GM12878 (cell line): ENCODE data around the gene RBM44. TPM values are rescaled to one million over a fixed set of nuclear protein-coding genes. Genes with fewer than 3 reads are reported as not detected.
"Not testable (repeated sequence)": the region's sequence is repeated elsewhere in the genome, so short reads cannot be mapped to it uniquely, and the experiment has no call there.

Experiments
- ATAC-seq: fragments of 200-7000 bp; cut with Tn5 transposase; 3 replicates; pipeline ENCODE4 v1.9.1; 2020; ENCODE audit warnings: mild to moderate bottlenecking, moderate library complexity
- BruUV-seq: library from RNA; stranded (reverse); fragments of 400-500 nt; replicated peaks from 2 replicates; lab custom pipeline; 2021; lab: Mats Ljungman, UMichigan
- CTCF ChIA-PET: fragments of 300-600 bp; sonication (Branson Sonifier 250); formaldehyde crosslinking; extraction: SDS; loops from one replicate; lab custom pipeline; 2021; ENCODE audit warnings: inconsistent platforms; lab: Yijun Ruan, JAX
- POLR2A ChIA-PET: fragments of 350-600 bp; formaldehyde crosslinking; extraction: SDS; loops from one replicate; lab custom pipeline; 2021; ENCODE audit warnings: inconsistent platforms; lab: Charles Lee
- RAD21 ChIA-PET: fragments of 300-600 bp; sonication (Branson Sonifier 250); formaldehyde crosslinking; loops from one replicate; lab custom pipeline; 2023; ENCODE audit warnings: antibody characterized with exemption; ENCODE audit not compliant: unreplicated experiment; lab: Charles Lee
- SMC1A ChIA-PET: fragments of 300-600 bp; sonication (Branson Sonifier 250); formaldehyde crosslinking; loops from one replicate; lab custom pipeline; 2023; ENCODE audit not compliant: unreplicated experiment, uncharacterized antibody; lab: Charles Lee
- DNase-seq: peaks from one replicate; pipeline ENCODE4 v3.0.0-alpha.2; 2011; ENCODE audit warnings: low read depth, low spot score
- FAIRE-seq: peaks from 3 replicates; lab custom pipeline; 2011; peaks lifted over from hg19 to GRCh38; lab: Jason Lieb, UNC
- H2AFZ ChIP-seq: 2 replicates; pipeline ENCODE4 v1.6.0; 2011; ENCODE audit warnings: low read depth, low read length, control low read depth; ENCODE audit not compliant: control insufficient read depth
- H3K27ac ChIP-seq: 2 replicates; pipeline ENCODE4 v1.5.1; 2011; ENCODE audit warnings: control low read depth; ENCODE audit not compliant: control insufficient read depth, insufficient read depth
- H3K27me3 ChIP-seq, 2 experiments: replicated peaks in 1 of 2; 2 replicates each; pipeline versions ENCODE4 v1.6.0 to v1.6.1; 2011; ENCODE audit warnings: low read length in 1 of 2; ENCODE audit not compliant: control insufficient read depth in 2 of 2, insufficient read depth in 2 of 2
- H3K36me3 ChIP-seq, 2 experiments: 2 replicates each; pipeline ENCODE4 v1.5.1; 2011; ENCODE audit warnings: low read length in 1 of 2; ENCODE audit not compliant: control insufficient read depth in 2 of 2, insufficient read depth in 2 of 2
- H3K4me1 ChIP-seq: 2 replicates; pipeline ENCODE4 v1.6.1; 2011; ENCODE audit warnings: mild to moderate bottlenecking, low read length, moderate library complexity, mixed read lengths; ENCODE audit not compliant: control insufficient read depth, insufficient read depth
- H3K4me2 ChIP-seq: 2 replicates; pipeline ENCODE4 v1.6.0; 2011; ENCODE audit warnings: control low read depth; ENCODE audit not compliant: control insufficient read depth, insufficient read depth
- H3K4me3 ChIP-seq: fragments of 200-600 bp; sonication (generic); 2 replicates; pipeline ENCODE4 v1.5.1; 2016
- H3K79me2 ChIP-seq: 2 replicates; pipeline ENCODE4 v1.6.0; 2011; ENCODE audit warnings: low read length; ENCODE audit not compliant: control insufficient read depth, insufficient read depth
- H3K9ac ChIP-seq: 2 replicates; pipeline ENCODE4 v1.8.0; 2011; ENCODE audit warnings: low read length, control low read depth, mixed read lengths; ENCODE audit not compliant: control insufficient read depth, insufficient read depth
- H3K9me3 ChIP-seq: replicated peaks from 3 replicates; pipeline ENCODE4 v1.5.1; 2011; ENCODE audit warnings: mild to moderate bottlenecking, low read length; ENCODE audit not compliant: control insufficient read depth, insufficient read depth
- H4K20me1 ChIP-seq: 2 replicates; pipeline ENCODE4 v1.6.0; 2011; ENCODE audit not compliant: control insufficient read depth, insufficient read depth
- ETV6 ChIP-seq, 2 experiments: fragments of 450-650 bp in 1 of 2; IDR thresholded peaks in 1 of 2; conservative IDR thresholded peaks in 1 of 2; 2 replicates each; pipeline ENCODE4 v1.6.1; 2014; ENCODE audit warnings: antibody characterized with exemption in 1 of 2, borderline replicate concordance in 1 of 2, low read depth in 1 of 2, mild to moderate bottlenecking in 1 of 2, moderate library complexity in 1 of 2
- IKZF1 ChIP-seq: fragments of 450-650 bp; conservative IDR thresholded peaks from 2 replicates; pipeline ENCODE4 v1.6.1; 2017; ENCODE audit warnings: antibody characterized with exemption, mild to moderate bottlenecking
- IKZF2 ChIP-seq, 2 experiments: fragments of 450-650 bp; IDR thresholded peaks; 2 replicates each; pipeline ENCODE4 v1.6.1; 2017; ENCODE audit warnings: mild to moderate bottlenecking in 2 of 2, moderate library complexity in 2 of 2
- KAT2A ChIP-seq: conservative IDR thresholded peaks from 2 replicates; pipeline ENCODE4 v1.6.1; 2011; ENCODE audit warnings: low read depth, low read length; ENCODE audit not compliant: control insufficient read depth
- NBN ChIP-seq: fragments of 450-650 bp; IDR thresholded peaks from 2 replicates; pipeline ENCODE4 v1.6.1; 2016
- RB1 ChIP-seq: fragments of 450-650 bp; formaldehyde crosslinking; IDR thresholded peaks from 2 replicates; pipeline ENCODE4 v1.6.1; 2017; ENCODE audit warnings: mild to moderate bottlenecking, borderline replicate concordance
- RUNX3 ChIP-seq: IDR thresholded peaks from 2 replicates; pipeline ENCODE4 v1.6.1; 2012; ENCODE audit warnings: low read length, inconsistent platforms
- SMAD1 ChIP-seq: fragments of 450-650 bp; IDR thresholded peaks from 2 replicates; pipeline ENCODE4 v1.6.1; 2018; ENCODE audit warnings: mild to moderate bottlenecking, low read depth; ENCODE audit not compliant: partially characterized antibody
- WGBS: methylation state at CpG from one replicate; pipeline ENCODE4 v1.1.6; 2016; ENCODE audit warnings: low lambda C conversion rate; ENCODE audit not compliant: insufficient replicate concordance, insufficient coverage; ENCODE audit errors: missing lambda C conversion rate; 5-methylcytosine and 5-hydroxymethylcytosine counted together
- in situ Hi-C: fragments of 300-500 bp; cut with MboI; formaldehyde crosslinking; loops from 9 replicates; pipeline ENCODE4 v1.14.3; 2018; ENCODE audit warnings: mixed read lengths
- intact Hi-C: fragments of 100-400 bp; cut with micrococcal nuclease; formaldehyde crosslinking; loops from one replicate; pipeline ENCODE4 v1.14.2; 2022; ENCODE audit not compliant: unreplicated experiment
- polyA plus RNA-seq, 11 experiments: library from polyadenylated mRNA; depleted of rRNA in 4 of 11; unstranded in 6 of 11; stranded (reverse) in 5 of 11; fragments of >200 nt; fragmentation: Nextera tagmentation in 4 of 11; fragmentation: Illumina TruSeq in 1 of 11; extraction: Ambion mirVana in 4 of 11; extraction: Trizol in 1 of 11; gene quantifications; 1 replicate in 1 of 11; 2 replicates in 10 of 11; pipeline versions ENCODE4 v1.2.1 to v1.2.3, GENCODE V29; 2011 to 2016; ENCODE audit warnings: inconsistent platforms in 2 of 11, missing spikeins in 2 of 11, low read depth in 1 of 11
- total RNA-seq, 4 experiments: library from RNA; depleted of rRNA in 3 of 4; stranded (reverse); fragments of >200 nt in 3 of 4; fragmentation: Illumina TruSeq in 1 of 4; extraction: Trizol in 1 of 4; gene quantifications; 2 replicates each; pipeline versions ENCODE4 v1.2.1 to v1.2.3, GENCODE V29; 2013 to 2021
- TF ChIP-seq, protein P1 (sequence below): IDR thresholded peaks from 2 replicates; pipeline ENCODE4 v1.6.1; 2012; ENCODE audit warnings: mild to moderate bottlenecking, low read depth, low read length

The RBM44 gene
- total and polyA plus RNA-seq, 10 of the 15 experiments (the other 5 are each of a cell fraction or from before 2014, with no cell fraction given), result 0.14 to 1.4 (median 0.62) TPM; not detected in 1

DNA sequence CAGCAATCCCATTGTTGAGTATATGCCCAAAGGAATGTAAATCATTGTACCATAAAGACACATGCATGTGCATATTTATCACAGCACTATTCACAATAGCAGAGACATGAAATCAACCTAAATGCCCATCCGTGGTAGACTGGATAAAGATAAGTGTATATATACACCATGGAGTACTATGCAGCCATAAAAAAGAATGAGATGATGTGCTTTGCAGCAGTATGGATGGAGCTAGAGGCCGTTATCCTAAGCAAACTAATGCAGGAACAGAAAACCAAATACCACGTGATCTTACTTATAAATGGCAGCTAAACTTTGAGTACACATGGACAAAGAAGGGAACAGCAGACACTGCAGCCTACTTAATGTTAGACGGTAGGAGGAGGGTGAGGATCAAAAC is 42.5 kb downstream of the RBM44 start:
- intact Hi-C loops, result no loop called here
- no peaks in the 10 kb centered on the region for H3K4me1 ChIP-seq
- SMC1A ChIA-PET, result no interaction called here
- DNase-seq (no peak), ATAC-seq (no peak), FAIRE-seq (no peak)
- no peaks in the 10 kb centered on the region for H3K27me3 ChIP-seq
- WGBS, result 57% methylated on average over 4 of the region's 4 CpGs
- no peak overlapping the region for H3K4me2 ChIP-seq
- RAD21 ChIA-PET, result no interaction called here
- H3K9me3 ChIP-seq, result no peaks in the 10 kb centered on the region; the same call in 2 of the 3 replicates
- no peaks in the 10 kb centered on the region for H3K79me2 ChIP-seq
- in situ Hi-C loops, result no loop called here
- H4K20me1 ChIP-seq, result no peaks in the 10 kb centered on the region
- no peak overlapping the region for H3K4me3 ChIP-seq
- BruUV-seq, result no TSS peak
- no peak overlapping the region for H3K27ac ChIP-seq
- H3K36me3 ChIP-seq, result no peaks in the 10 kb centered on the region
- CTCF ChIA-PET, result interaction anchor here (0.6 kb wide), 1 partner anchor 235 kb away, joined by 3 read pairs; no protein-coding TSS in a partner anchor
- TF ChIP-seq, protein P1, sequence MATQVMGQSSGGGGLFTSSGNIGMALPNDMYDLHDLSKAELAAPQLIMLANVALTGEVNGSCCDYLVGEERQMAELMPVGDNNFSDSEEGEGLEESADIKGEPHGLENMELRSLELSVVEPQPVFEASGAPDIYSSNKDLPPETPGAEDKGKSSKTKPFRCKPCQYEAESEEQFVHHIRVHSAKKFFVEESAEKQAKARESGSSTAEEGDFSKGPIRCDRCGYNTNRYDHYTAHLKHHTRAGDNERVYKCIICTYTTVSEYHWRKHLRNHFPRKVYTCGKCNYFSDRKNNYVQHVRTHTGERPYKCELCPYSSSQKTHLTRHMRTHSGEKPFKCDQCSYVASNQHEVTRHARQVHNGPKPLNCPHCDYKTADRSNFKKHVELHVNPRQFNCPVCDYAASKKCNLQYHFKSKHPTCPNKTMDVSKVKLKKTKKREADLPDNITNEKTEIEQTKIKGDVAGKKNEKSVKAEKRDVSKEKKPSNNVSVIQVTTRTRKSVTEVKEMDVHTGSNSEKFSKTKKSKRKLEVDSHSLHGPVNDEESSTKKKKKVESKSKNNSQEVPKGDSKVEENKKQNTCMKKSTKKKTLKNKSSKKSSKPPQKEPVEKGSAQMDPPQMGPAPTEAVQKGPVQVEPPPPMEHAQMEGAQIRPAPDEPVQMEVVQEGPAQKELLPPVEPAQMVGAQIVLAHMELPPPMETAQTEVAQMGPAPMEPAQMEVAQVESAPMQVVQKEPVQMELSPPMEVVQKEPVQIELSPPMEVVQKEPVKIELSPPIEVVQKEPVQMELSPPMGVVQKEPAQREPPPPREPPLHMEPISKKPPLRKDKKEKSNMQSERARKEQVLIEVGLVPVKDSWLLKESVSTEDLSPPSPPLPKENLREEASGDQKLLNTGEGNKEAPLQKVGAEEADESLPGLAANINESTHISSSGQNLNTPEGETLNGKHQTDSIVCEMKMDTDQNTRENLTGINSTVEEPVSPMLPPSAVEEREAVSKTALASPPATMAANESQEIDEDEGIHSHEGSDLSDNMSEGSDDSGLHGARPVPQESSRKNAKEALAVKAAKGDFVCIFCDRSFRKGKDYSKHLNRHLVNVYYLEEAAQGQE, result no peak
- no peak for TF ChIP-seq IKZF2 (IDR thresholded peaks at IDR 0.05)
- TF ChIP-seq ETV6 (conservative IDR thresholded peaks at IDR 0.05 in 1 of 2, IDR thresholded peaks at IDR 0.05 in 1 of 2; ENCODE audit: borderline replicate concordance in 1 of 2, low read depth in 1 of 2), result no peak
- TF ChIP-seq IKZF1, result no peak
- TF ChIP-seq RB1, result no peak
- TF ChIP-seq RUNX3, result no peak
- TF ChIP-seq NBN, result no peak
- no peak for TF ChIP-seq KAT2A
- no peak for TF ChIP-seq SMAD1
- no peak overlapping the region for H2AFZ ChIP-seq
- H3K9ac ChIP-seq, result no peak overlapping the region
- POLR2A ChIA-PET, result no interaction called here

DNA sequence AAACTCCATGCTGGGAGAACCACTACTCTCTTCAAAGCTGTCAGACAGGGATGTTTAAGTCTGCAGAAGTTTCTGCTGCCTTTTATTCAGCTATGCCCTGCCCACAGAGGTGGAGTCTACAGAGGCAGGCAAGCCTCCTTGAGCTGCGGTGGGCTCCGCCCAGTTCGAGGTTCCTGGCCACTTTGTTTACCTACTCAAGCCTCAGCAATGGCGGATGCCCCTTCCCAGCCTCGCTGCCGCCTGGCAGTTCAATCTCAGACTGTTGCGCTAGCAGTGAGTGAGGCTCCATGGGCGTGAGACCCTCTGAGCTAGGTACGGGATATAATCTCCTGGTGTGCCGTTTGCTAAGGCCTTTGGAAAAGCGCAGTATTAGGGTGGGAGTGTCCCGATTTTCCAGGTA is 50.4 kb downstream of the RBM44 start:
- SMC1A ChIA-PET, DNase-seq, H3K9me3 ChIP-seq, H3K9ac ChIP-seq, H3K4me3 ChIP-seq, H3K79me2 ChIP-seq, H3K36me3 ChIP-seq, H3K27me3 ChIP-seq, H3K27ac ChIP-seq, in situ Hi-C loops, H2AFZ ChIP-seq, FAIRE-seq, BruUV-seq, ATAC-seq, POLR2A ChIA-PET, RAD21 ChIA-PET, H4K20me1 ChIP-seq, H3K4me2 ChIP-seq, H3K4me1 ChIP-seq, intact Hi-C loops, CTCF ChIA-PET: not testable (repeated sequence)
- 65% methylated on average over 12 of the region's 12 CpGs for WGBS
